Breast epithelium (tissue), 3 donors: ENCODE data around the gene PROSER1.

Experiments
- CTCF ChIP-seq, 3 donors: fragments of 450-650 bp; IDR thresholded peaks; one replicate each; pipeline ENCODE4 v1.5.1; 2016 to 2017; ENCODE audit warnings: antibody characterized with exemption in 3 of 3, mild to moderate bottlenecking in 3 of 3, moderate library complexity in 3 of 3
- POLR2A ChIP-seq: fragments of 450-650 bp; IDR thresholded peaks from one replicate; pipeline ENCODE4 v1.6.1; 2016; ENCODE audit warnings: antibody characterized with exemption, mild to moderate bottlenecking, moderate library complexity
- POLR2AphosphoS5 ChIP-seq, 3 donors: sonication (generic); formaldehyde crosslinking; IDR thresholded peaks; one replicate each; pipeline ENCODE4 v1.6.1; 2017; ENCODE audit warnings: antibody characterized with exemption in 3 of 3

GRCh38 chr13:39034085-39034484, 3.8 kb downstream of the PROSER1 start:
- TF ChIP-seq CTCF (IDR thresholded peaks at IDR 0.05), result no peak
- TF ChIP-seq POLR2A, result no peak
- TF ChIP-seq POLR2AphosphoS5 (IDR thresholded peaks at IDR 0.05), result no peak
